Measurements from ENCODE around the gene GCN1. TPM values are rescaled to one million over a fixed set of nuclear protein-coding genes. Genes with fewer than 3 reads are reported as not detected.

The GCN1 gene
- polyA plus RNA-seq, 1 donor (not counting 4 experiments of a cell fraction or from before 2014, with no cell fraction given): 34.1 TPM

DNA sequence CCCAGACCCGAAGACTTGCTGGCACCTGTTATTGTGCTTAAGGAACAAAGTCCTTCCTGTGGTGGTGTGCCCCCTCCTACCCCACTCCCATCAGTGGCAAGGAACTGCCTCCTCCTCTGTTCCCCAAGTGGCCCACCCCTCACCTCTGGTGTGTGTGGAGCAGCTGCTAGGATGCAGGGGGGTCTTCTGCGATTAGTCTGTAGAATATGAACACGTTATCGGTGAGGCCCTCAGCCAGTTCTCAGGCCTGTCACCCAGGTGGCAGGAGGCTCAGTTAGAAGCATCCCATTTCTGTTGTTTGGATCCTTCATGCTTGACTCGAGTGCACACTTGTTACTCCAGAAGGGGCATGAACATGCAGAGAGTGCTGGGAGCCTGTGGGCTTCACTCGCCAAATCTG, 117.3 kb downstream of the GCN1 start:
- dilution Hi-C loops (cut with MboI; ENCODE audit: extremely low pct_ligation_motif_present, low sequenced_read_pairs): no loop called here
- Histone ChIP-seq H3K27ac (ENCODE audit: control insufficient read depth, insufficient read depth, low read length) (no peak overlapping the region), H3K4me3 (ENCODE audit: control insufficient read depth in 2 of 3, extremely low read depth in 1 of 3, insufficient read depth in 2 of 3, low read depth in 1 of 3, low read length in 3 of 3) (no peak overlapping the region), H3K9me3 (ENCODE audit: control insufficient read depth, low read depth, low read length) (no peaks in the 10 kb centered on the region), H3K9me1 (ENCODE audit: control insufficient read depth, extremely low read depth, insufficient read depth, low read length) (no peaks in the 10 kb centered on the region), H2AFZ (ENCODE audit: control insufficient read depth, low read length) (no peak overlapping the region), H3K9ac (ENCODE audit: control insufficient read depth, extremely low read depth, insufficient read depth, low read length) (no peak overlapping the region), H3K36me3 (ENCODE audit: control insufficient read depth in 2 of 2, extremely low read depth in 1 of 2, insufficient read depth in 2 of 2, low read length in 2 of 2) (no peaks in the 10 kb centered on the region), H3K4me1 (ENCODE audit: control insufficient read depth, extremely low read depth, insufficient read depth, low read length) (peaks cover 18% of the 10 kb centered on the region), H3K4me2 (ENCODE audit: control insufficient read depth, extremely low read depth, insufficient read depth, low read depth, low read length) (no peak overlapping the region), H3K27me3 (ENCODE audit: control insufficient read depth, extremely low read depth, insufficient read depth, low read length) (no peaks in the 10 kb centered on the region), H3K79me2 (ENCODE audit: control insufficient read depth, insufficient read depth, low read length) (no peaks in the 10 kb centered on the region), H4K20me1 (ENCODE audit: control insufficient read depth, extremely low read depth, insufficient read depth, low read length) (no peaks in the 10 kb centered on the region)
- FAIRE-seq (no peak), DNase-seq (ENCODE audit: low read depth, low spot score) (no peak)
- TF ChIP-seq EZH2 (IDR thresholded peaks at IDR 0.05; ENCODE audit: low read length): no peak
- TF ChIP-seq, protein P1, sequence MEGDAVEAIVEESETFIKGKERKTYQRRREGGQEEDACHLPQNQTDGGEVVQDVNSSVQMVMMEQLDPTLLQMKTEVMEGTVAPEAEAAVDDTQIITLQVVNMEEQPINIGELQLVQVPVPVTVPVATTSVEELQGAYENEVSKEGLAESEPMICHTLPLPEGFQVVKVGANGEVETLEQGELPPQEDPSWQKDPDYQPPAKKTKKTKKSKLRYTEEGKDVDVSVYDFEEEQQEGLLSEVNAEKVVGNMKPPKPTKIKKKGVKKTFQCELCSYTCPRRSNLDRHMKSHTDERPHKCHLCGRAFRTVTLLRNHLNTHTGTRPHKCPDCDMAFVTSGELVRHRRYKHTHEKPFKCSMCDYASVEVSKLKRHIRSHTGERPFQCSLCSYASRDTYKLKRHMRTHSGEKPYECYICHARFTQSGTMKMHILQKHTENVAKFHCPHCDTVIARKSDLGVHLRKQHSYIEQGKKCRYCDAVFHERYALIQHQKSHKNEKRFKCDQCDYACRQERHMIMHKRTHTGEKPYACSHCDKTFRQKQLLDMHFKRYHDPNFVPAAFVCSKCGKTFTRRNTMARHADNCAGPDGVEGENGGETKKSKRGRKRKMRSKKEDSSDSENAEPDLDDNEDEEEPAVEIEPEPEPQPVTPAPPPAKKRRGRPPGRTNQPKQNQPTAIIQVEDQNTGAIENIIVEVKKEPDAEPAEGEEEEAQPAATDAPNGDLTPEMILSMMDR (optimal IDR thresholded peaks at IDR 0.05 in 1 of 3, IDR thresholded peaks at IDR 0.05 in 1 of 3, conservative IDR thresholded peaks at IDR 0.05 in 1 of 3; ENCODE audit: extremely low read depth in 1 of 3, insufficient read depth in 2 of 3, low read length in 3 of 3): no peak

Small RNA genes within 50 kb of the gene (small RNA-seq; reads per million reads assigned to genes)
- gene MIR4498 (ENCODE audit: insufficient read length in 3 of 3, low read depth in 3 of 3, low replicate concordance in 1 of 3): 0 to 0.33 (median 0.07) reads per million in 3 experiments

Other genes with a start within 250 kb of the GCN1 start
- gene BICDL1, start 205.5 kb downstream of the GCN1 start, polyA plus RNA-seq: 5.2 to 8.0 TPM (median 6.4 TPM) in 3 replicates
- gene RAB35, start 78.0 kb downstream of the GCN1 start, polyA plus RNA-seq: 51.0 to 68.4 TPM (median 51.6 TPM) in 3 replicates
- 3,950 to 5,808 TPM (median 4,618 TPM) in 3 replicates for gene RPLP0, start 6.4 kb upstream of the GCN1 start, polyA plus RNA-seq
- 98.7 to 224 TPM (median 114 TPM) in 3 replicates for gene PXN, start 71.0 kb upstream of the GCN1 start, polyA plus RNA-seq
- gene RNU4-2, start 97.2 kb upstream of the GCN1 start, polyA plus RNA-seq: under 0.01 TPM in 2 of 3 replicates, not detected in the other
- under 0.01 TPM in 2 of 3 replicates, not detected in the other for gene RNU4-1, start 98.5 kb upstream of the GCN1 start, polyA plus RNA-seq
- 0.75 to 1.7 TPM (median 0.98 TPM) in 3 replicates for gene SIRT4, start 107.6 kb upstream of the GCN1 start, polyA plus RNA-seq
- gene PLA2G1B, start 133.1 kb upstream of the GCN1 start, polyA plus RNA-seq: not detected in 3 replicates
- gene MSI1, start 174.4 kb upstream of the GCN1 start, polyA plus RNA-seq: not detected in 3 replicates
- gene COX6A1, start 243.4 kb upstream of the GCN1 start, polyA plus RNA-seq: 584 to 976 TPM (median 663 TPM) in 3 replicates